SK-N-SH treated with all-trans-retinoic acid at 6 μM for 48 hours (cell line): ENCODE measurements around the gene GLP1R.

ENCODE experiments used
- ATAC-seq: fragments of 200-7000 bp; cut with Tn5 transposase; 3 replicates; pipeline ENCODE4 v1.9.1; 2020; ENCODE audit warnings: mild to moderate bottlenecking, moderate library complexity
- BACH2 ChIP-seq: fragments of 250-450 bp; sonication (Bioruptor Pico); IDR thresholded peaks from 2 replicates; pipeline ENCODE4 v1.9.0; 2021; ENCODE audit warnings: mild to moderate bottlenecking, borderline replicate concordance
- CSRNP3 ChIP-seq: fragments of 250-450 bp; sonication (Bioruptor Pico); IDR thresholded peaks from 2 replicates; pipeline ENCODE4 v1.5.1; 2021; ENCODE audit warnings: mild to moderate bottlenecking, moderate library complexity
- ISL1 ChIP-seq: fragments of 250-450 bp; sonication (Bioruptor Pico); IDR thresholded peaks from 2 replicates; pipeline ENCODE4 v2.1.2; 2022; ENCODE audit warnings: mild to moderate bottlenecking, moderate library complexity
- OSR1 ChIP-seq: fragments of 250-450 bp; sonication (Bioruptor Pico); IDR thresholded peaks from 2 replicates; pipeline ENCODE4 v1.8.0; 2022; ENCODE audit warnings: moderate library complexity, mild to moderate bottlenecking, inconsistent platforms
- PPARA ChIP-seq: fragments of 250-450 bp; sonication (Bioruptor Pico); IDR thresholded peaks from 2 replicates; pipeline ENCODE4 v1.5.0; 2020; ENCODE audit warnings: mild to moderate bottlenecking, borderline replicate concordance
- RARB ChIP-seq: fragments of 250-450 bp; sonication (Bioruptor Pico); IDR thresholded peaks from 2 replicates; pipeline ENCODE4 v1.8.0; 2021; ENCODE audit warnings: mild to moderate bottlenecking, moderate library complexity
- TCF4 ChIP-seq: fragments of 250-450 bp; sonication (Bioruptor Pico); IDR thresholded peaks from 2 replicates; pipeline ENCODE4 v1.8.0; 2021; ENCODE audit warnings: mild to moderate bottlenecking, moderate library complexity, borderline replicate concordance
- TOX ChIP-seq: fragments of 250-450 bp; sonication (Bioruptor Pico); IDR thresholded peaks from 2 replicates; pipeline ENCODE4 v1.8.0; 2021; ENCODE audit warnings: mild to moderate bottlenecking, moderate library complexity, borderline replicate concordance
- TSHZ2 ChIP-seq: fragments of 250-450 bp; sonication (Bioruptor Pico); IDR thresholded peaks from 2 replicates; pipeline ENCODE4 v1.5.0; 2020; ENCODE audit warnings: mild to moderate bottlenecking, moderate library complexity
- ZC3H10 ChIP-seq: fragments of 250-450 bp; sonication (Bioruptor Pico); IDR thresholded peaks from 2 replicates; pipeline ENCODE4 v1.5.1; 2021; ENCODE audit warnings: mild to moderate bottlenecking, moderate library complexity
- ZFP30 ChIP-seq: fragments of 450-650 bp; formaldehyde crosslinking; IDR thresholded peaks from 2 replicates; pipeline ENCODE4 v1.5.0; 2022; ENCODE audit warnings: mild to moderate bottlenecking, moderate library complexity
- ZNF565 ChIP-seq: fragments of 450-650 bp; formaldehyde crosslinking; conservative IDR thresholded peaks from 2 replicates; pipeline ENCODE4 v1.5.0; 2020; ENCODE audit warnings: low read depth, mild to moderate bottlenecking, moderate library complexity
- ZNF70 ChIP-seq: fragments of 450-650 bp; formaldehyde crosslinking; IDR thresholded peaks from 2 replicates; pipeline ENCODE4 v1.5.0; 2020; ENCODE audit warnings: mild to moderate bottlenecking, moderate library complexity
- ZNF8 ChIP-seq: fragments of 450-650 bp; formaldehyde crosslinking; IDR thresholded peaks from 2 replicates; pipeline ENCODE4 v1.5.0; 2020; ENCODE audit warnings: mild to moderate bottlenecking, moderate library complexity
- TF ChIP-seq, protein P1 (sequence below): fragments of 250-450 bp; sonication (Bioruptor Pico); IDR thresholded peaks from 2 replicates; pipeline ENCODE4 v1.5.1; 2020; ENCODE audit warnings: low read depth, mild to moderate bottlenecking, moderate library complexity
- TF ChIP-seq, protein P2 (sequence below): fragments of 250-450 bp; sonication (Bioruptor Pico); IDR thresholded peaks from 2 replicates; pipeline ENCODE4 v1.8.0; 2020; ENCODE audit warnings: mild to moderate bottlenecking, moderate library complexity, borderline replicate concordance
- TF ChIP-seq, protein P3 (sequence below): fragments of 250-450 bp; sonication (Bioruptor Pico); IDR thresholded peaks from 2 replicates; pipeline ENCODE4 v1.8.0; 2021; ENCODE audit warnings: low read depth, mild to moderate bottlenecking, moderate library complexity, borderline replicate concordance

The GLP1R gene

GRCh38 chr6:39078695-39079094, 30.1 kb downstream of the GLP1R start:
- ATAC-seq, result no peak
- no peak for TF ChIP-seq TSHZ2 (CRISPR knock-in tag)
- TF ChIP-seq, protein P1, sequence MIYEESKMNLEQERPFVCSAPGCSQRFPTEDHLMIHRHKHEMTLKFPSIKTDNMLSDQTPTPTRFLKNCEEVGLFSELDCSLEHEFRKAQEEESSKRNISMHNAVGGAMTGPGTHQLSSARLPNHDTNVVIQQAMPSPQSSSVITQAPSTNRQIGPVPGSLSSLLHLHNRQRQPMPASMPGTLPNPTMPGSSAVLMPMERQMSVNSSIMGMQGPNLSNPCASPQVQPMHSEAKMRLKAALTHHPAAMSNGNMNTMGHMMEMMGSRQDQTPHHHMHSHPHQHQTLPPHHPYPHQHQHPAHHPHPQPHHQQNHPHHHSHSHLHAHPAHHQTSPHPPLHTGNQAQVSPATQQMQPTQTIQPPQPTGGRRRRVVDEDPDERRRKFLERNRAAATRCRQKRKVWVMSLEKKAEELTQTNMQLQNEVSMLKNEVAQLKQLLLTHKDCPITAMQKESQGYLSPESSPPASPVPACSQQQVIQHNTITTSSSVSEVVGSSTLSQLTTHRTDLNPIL (CRISPR knock-in tag), result no peak
- TF ChIP-seq TOX, result no peak
- no peak for TF ChIP-seq ZNF565
- no peak for TF ChIP-seq TCF4
- no peak for TF ChIP-seq OSR1 (CRISPR knock-in tag)
- no peak for TF ChIP-seq CSRNP3 (CRISPR knock-in tag)
- no peak for TF ChIP-seq RARB (CRISPR knock-in tag)
- TF ChIP-seq PPARA (CRISPR knock-in tag), result no peak

- TF ChIP-seq ZFP30 (CRISPR knock-in tag) (no peak), TSHZ2 (CRISPR knock-in tag) (no peak), ZNF565 (no peak), ZNF8 (no peak), RARB (CRISPR knock-in tag) (no peak), ISL1 (CRISPR knock-in tag) (no peak), OSR1 (CRISPR knock-in tag) (no peak), ZNF70 (CRISPR knock-in tag) (no peak), TCF4 (no peak), ZC3H10 (CRISPR knock-in tag) (no peak), BACH2 (CRISPR knock-in tag) (no peak)
- TF ChIP-seq, protein P2, sequence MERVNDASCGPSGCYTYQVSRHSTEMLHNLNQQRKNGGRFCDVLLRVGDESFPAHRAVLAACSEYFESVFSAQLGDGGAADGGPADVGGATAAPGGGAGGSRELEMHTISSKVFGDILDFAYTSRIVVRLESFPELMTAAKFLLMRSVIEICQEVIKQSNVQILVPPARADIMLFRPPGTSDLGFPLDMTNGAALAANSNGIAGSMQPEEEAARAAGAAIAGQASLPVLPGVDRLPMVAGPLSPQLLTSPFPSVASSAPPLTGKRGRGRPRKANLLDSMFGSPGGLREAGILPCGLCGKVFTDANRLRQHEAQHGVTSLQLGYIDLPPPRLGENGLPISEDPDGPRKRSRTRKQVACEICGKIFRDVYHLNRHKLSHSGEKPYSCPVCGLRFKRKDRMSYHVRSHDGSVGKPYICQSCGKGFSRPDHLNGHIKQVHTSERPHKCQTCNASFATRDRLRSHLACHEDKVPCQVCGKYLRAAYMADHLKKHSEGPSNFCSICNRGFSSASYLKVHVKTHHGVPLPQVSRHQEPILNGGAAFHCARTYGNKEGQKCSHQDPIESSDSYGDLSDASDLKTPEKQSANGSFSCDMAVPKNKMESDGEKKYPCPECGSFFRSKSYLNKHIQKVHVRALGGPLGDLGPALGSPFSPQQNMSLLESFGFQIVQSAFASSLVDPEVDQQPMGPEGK (CRISPR knock-in tag), result no peak
- TF ChIP-seq, protein P3, sequence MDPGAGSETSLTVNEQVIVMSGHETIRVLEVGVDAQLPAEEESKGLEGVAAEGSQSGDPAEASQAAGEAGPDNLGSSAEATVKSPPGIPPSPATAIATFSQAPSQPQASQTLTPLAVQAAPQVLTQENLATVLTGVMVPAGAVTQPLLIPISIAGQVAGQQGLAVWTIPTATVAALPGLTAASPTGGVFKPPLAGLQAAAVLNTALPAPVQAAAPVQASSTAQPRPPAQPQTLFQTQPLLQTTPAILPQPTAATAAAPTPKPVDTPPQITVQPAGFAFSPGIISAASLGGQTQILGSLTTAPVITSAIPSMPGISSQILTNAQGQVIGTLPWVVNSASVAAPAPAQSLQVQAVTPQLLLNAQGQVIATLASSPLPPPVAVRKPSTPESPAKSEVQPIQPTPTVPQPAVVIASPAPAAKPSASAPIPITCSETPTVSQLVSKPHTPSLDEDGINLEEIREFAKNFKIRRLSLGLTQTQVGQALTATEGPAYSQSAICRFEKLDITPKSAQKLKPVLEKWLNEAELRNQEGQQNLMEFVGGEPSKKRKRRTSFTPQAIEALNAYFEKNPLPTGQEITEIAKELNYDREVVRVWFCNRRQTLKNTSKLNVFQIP, result no peak
- TF ChIP-seq, protein P1 (CRISPR knock-in tag), result no peak
- ATAC-seq, result no peak
Measured at GRCh38 chr6:39079197-39080125, 30.9 kb downstream of the GLP1R start.
